ENCODE data around the gene DCAF17. TPM values are rescaled to one million over a fixed set of nuclear protein-coding genes. Genes with fewer than 3 reads are reported as not detected.
"Not testable (repeated sequence)": the region's sequence is repeated elsewhere in the genome, so short reads cannot be mapped to it uniquely, and the experiment has no call there.

Gene DCAF17
- total RNA-seq, 1 experiment from 2014 or later = 18.5 TPM

GRCh38 chr2:171513719-171514160, 79.7 kb downstream of the DCAF17 start:
- no peak for DNase-seq (ENCODE audit: low read depth)

DNA sequence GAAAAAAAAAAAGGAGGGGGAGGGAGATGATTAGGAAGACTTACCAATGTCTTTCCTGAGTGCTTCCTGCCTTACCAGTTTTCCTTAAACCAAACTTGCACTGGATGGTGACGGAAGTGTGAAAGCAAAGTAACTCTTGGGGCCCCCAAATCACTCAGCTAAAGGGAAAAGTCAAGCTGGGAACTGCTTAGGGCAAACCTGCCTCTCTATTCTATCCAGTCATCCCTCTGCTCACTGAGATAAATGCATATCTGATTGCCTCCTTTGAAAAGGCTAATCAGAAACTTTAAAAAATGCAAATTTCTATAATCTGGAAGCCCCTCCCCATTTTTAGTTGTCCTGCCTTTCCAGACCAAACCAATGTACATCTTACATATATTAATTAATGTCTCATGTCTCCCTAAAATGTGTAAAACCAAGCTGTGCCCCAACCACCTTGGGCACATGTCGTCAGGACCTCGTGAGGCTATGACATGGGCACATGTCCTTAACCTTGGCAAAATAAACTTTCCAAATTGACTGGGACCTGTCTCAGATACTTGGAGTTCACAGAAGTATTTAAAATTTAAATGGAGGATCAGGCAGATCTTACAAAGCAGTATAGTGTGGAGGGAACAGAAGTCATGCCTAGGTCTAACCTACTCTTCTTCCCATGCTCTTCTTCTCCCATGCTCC, 81.0 kb downstream of the DCAF17 start:
- no peak for DNase-seq (ENCODE audit: low read depth)

GRCh38 chr2:171515672-171516298, 81.8 kb downstream of the DCAF17 start:
- peak; percentile 78 for DNase-seq (ENCODE audit: low read depth)

DNA sequence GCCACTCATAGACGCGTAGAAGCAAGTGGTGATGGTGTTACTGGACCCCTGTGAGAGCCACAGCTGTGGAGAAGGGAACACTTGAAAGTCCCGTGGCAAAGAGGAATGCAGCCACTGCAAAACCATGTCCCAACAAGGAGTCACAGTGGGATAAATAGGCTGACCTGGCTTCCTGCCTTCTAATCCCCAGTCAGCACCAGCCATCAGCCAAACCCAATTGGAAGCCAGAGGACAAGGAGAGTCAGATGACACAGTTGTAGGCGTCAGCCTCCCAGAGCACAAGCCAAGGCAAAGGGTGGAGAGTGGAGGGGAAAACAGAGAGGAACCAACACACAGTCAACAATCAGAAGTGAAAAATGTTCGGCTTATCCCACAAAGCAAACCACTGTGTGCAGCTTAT, 82.8 kb downstream of the DCAF17 start:
- DNase-seq (ENCODE audit: low read depth) = no peak

GRCh38 chr2:171520471-171520870, 86.4 kb downstream of the DCAF17 start:
- no peak for DNase-seq (ENCODE audit: low read depth)

DNA sequence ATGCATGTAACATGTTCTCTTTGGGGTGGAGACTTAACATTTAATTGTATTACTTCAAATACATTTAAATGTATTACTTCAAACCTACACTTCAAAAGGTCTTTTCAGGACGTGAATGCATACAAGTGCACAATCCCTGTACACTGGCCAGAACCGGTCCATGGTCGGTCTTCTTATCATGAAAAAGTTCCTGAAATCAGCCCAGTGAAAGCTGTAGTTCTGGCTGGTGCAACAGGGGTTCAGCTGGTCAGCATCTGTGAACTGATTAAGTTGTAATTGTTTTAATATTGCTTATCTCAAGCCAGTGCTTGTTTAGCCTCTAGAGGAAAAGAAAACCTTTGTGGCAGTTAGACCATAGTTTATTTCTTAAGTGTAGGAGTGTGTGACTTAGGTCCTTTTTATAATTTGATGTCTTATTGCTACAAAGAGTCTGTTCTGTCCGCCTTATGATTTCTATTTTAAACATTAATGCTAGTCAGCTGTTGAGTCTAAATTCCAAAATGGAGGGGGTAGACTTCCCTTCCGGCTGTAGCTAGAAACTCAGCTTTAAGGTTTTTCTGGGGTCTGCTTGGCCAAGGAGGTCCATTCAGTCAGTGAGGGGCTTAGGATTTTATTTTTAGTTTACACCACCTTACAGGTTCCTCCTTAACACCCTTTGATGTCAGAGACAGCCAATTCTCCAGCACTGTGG, 87.5 kb downstream of the DCAF17 start:
- DNase-seq (ENCODE audit: low read depth) = no peak

DNA sequence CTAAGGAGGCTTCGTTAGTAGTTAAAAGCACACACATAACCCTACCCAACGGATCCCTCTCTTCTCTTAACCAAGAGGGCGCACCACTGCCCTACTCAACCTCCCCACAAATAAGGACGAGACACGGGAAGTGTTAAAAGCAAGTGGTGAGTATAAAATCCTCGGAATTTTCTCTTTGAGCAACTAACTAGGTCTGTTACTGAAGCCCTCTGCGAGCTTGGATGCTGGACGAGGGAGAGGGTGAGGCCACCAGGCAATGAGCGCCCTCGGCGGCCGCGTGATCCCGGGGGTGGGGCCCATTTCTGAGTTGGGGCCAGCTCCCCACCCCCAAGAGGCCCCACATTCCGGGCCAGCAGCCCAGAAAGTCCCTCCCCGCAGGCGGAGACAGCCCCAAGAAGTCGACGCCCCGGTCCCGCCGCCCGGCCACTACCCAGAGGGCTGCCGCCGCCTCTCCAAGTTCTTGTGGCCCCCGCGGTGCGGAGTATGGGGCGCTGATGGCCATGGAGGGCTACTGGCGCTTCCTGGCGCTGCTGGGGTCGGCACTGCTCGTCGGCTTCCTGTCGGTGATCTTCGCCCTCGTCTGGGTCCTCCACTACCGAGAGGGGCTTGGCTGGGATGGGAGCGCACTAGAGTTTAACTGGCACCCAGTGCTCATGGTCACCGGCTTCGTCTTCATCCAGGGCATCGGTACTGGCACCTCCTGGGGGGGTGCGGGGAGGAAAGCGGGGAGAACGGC, 88.2 kb downstream of the DCAF17 start, which contains the start of gene CYBRD1:
Gene CYBRD1 (plus strand): TSS at position 423 of the 736 bp plus-strand sequence. CDS start 72 bp downstream, at position 495.
- peak; percentile 84 for DNase-seq (ENCODE audit: low read depth)

DNA sequence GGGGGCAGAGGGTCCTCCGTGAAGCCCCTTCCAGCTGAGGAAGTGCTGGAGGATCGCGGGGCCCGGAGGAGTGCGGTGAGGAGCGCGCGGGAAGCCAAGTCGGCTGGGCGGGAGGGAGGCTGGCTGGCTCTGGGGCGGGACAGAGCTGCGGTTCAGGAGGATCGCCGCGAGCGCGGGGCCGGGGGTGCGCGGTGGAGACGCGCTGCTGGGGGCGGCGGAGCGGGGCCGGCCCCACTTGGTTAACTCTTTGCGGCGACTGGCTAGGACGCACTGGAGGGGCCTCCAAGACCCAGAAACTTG, 88.7 kb downstream of the DCAF17 start:
- no peak for DNase-seq (ENCODE audit: low read depth)

GRCh38 chr2:171523088-171524017, 89.3 kb downstream of the DCAF17 start:
- DNase-seq (ENCODE audit: low read depth) = peak; percentile 71

DNA sequence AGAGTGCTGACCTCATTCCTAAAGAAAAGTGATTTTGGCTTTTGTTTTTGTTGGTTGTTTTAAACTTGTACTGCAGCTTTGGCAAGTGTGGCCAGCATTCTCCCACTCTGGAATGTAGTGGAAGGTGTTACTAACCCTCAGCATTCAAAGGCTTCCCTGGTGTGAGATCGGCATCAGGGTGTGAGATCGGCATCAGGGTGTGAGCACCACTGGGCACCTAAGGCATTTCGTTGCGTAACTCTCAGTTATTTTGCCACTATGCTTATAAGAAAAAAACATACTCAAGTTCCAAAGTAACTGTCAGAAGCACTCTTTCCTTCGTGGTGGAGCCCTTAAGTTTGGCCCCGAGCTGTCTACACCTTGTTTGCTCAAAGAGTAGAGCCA, 90.0 kb downstream of the DCAF17 start:
- DNase-seq (ENCODE audit: low read depth) = no peak

DNA sequence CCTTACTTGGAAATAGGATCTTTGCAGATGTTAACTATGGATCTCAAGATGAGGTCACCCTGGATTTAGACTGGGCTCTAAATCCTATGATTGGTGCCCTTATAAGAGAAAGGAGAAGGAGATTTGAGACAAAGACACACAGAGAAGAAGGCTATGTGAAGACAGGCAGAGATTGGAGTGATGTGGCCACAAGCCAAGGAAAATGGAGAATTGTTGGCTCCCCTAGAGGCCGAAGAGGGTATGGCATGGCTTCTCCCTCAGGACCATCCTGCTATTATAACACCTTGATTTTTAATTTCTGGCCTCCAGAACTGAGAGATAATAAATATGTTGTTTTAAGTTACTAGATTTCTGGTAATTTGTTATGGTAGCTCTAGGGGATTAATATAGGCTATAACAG, 95.9 kb downstream of the DCAF17 start:
- peak; percentile 29 for DNase-seq (ENCODE audit: low read depth)

DNA sequence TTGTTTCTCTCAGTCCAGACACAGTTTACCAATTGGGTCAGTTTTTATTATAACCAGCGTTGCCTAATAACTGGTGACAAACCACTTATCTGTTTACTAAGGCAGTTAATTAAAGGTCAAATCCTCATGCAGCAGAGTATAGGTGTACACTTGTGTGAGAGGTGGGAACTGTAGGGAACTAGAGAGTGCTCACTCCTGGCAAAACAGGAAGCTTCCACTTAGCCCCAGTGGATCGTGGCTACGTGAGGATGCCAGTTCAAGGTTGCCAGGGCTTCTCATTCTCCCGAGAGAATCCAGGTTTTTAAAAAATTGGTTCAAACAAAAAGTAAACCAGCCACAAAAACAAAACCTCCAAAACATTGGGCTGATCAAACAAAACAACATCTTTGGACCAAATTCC, 96.4 kb downstream of the DCAF17 start:
- DNase-seq (ENCODE audit: low read depth) = no peak

DNA sequence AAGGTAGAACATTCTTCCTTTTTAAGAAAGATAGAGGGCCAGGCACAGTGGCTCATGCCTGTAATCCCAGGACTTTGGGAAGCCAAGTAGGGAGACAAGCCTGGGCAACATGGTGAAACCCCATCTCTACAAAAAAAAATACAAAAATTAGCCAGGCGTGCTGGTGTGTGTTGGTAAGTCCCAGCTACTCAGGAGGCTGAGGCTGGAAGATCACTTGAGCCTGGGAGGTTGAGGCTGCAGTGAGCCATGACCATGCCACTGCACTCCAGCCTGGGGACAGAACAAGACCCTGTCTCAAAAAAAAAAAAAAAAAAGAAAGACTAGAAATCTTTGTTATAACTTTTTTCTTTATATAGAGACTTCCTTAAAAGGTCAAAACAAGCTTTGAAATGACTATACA, 96.8 kb downstream of the DCAF17 start:
- not testable (repeated sequence) for DNase-seq (ENCODE audit: low read depth)

GRCh38 chr2:171531291-171531690, 97.3 kb downstream of the DCAF17 start:
- DNase-seq (ENCODE audit: low read depth) = peak; percentile 78

GRCh38 chr2:171531836-171532450, 97.9 kb downstream of the DCAF17 start:
- DNase-seq (ENCODE audit: low read depth) = peak; percentile 29

DNA sequence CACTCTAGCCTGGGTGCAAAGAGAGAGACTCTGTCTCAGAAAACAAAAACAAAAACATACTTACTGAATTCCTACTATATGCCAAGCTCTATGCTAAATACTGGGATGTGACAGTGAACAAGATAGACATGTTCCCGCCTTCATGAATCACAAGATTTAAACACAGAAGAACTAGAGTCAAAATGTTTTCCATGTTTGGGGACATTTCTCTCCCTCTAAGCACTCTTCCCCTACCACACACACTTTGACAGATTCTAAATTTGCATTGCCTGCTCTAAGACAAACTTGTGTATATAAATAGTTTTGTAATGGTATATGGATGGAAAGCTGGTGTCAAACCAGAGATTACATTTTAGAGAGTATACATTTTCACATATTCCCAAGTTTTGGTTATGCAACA, 99.3 kb downstream of the DCAF17 start:
- DNase-seq (ENCODE audit: low read depth) = no peak

All from HT1080 (cell line).